A673 (cell line): ENCODE data around the gene WBP1L.

ENCODE experiments used
- CTCF ChIP-seq: fragments of 300-800, 200-600 bp; sonication (generic); conservative IDR thresholded peaks from 2 replicates; pipeline ENCODE4 v1.5.1; 2017; ENCODE audit warnings: low read depth, mild to moderate bottlenecking, antibody characterized with exemption, low read length, moderate library complexity, mixed read lengths
- EZH2 ChIP-seq: fragments of 200-600 bp; sonication (generic); IDR thresholded peaks from 2 replicates; pipeline ENCODE4 v1.6.1; 2017; ENCODE audit warnings: borderline replicate concordance, low read depth, mild to moderate bottlenecking, mixed read lengths, antibody characterized with exemption, low read length; ENCODE audit not compliant: poor library complexity, severe bottlenecking

GRCh38 chr10:102701796-102702195, 42.0 kb upstream of the WBP1L start:
- no peak for TF ChIP-seq CTCF
- no peak for TF ChIP-seq EZH2
